HCT116 (cell line): ENCODE results near the gene APH1B. TPM values are rescaled to one million over a fixed set of nuclear protein-coding genes. Genes with fewer than 3 reads are reported as not detected.

Experiments
- ATAC-seq: fragments of 200-7000 bp; cut with Tn5 transposase; 2 replicates; pipeline ENCODE4 v1.9.1; 2020; ENCODE audit warnings: mild to moderate bottlenecking, moderate library complexity
- BruUV-seq: library from RNA; stranded (reverse); fragments of 400-500 nt; replicated peaks from 2 replicates; lab custom pipeline; 2021; lab: Mats Ljungman, UMichigan
- CTCF ChIA-PET: fragments of 300-600 bp; sonication (Branson Sonifier 250); formaldehyde crosslinking; loops from one replicate; lab custom pipeline; 2021; ENCODE audit warnings: antibody characterized with exemption; lab: Charles Lee
- POLR2A ChIA-PET: fragments of 300-600, 350-600 bp; sonication (Branson Sonifier 250); formaldehyde crosslinking; loops from one replicate; lab custom pipeline; 2021; ENCODE audit warnings: antibody characterized with exemption; lab: Charles Lee
- RAD21 ChIA-PET, 2 experiments: fragments of 300-600 bp; sonication (Branson Sonifier 250); formaldehyde crosslinking; loops; one replicate each; lab custom pipeline; 2023; ENCODE audit warnings: low total read pairs in 2 of 2; ENCODE audit not compliant: uncharacterized antibody in 2 of 2, unreplicated experiment in 2 of 2, low non-redundant PET in 1 of 2; lab: Charles Lee
- DNase-seq: peaks from one replicate; pipeline ENCODE4 v3.0.0-alpha.2; 2010; ENCODE audit warnings: low read depth, low spot score
- H2AFZ ChIP-seq: fragments of 200-600 bp; shearing (Covaris generic), sonication (generic); 2 replicates; pipeline ENCODE4 v1.6.1; 2017; ENCODE audit warnings: low read depth, mixed run types, mixed read lengths, antibody characterized with exemption, low read length; ENCODE audit not compliant: poor library complexity, severe bottlenecking
- H3K27ac ChIP-seq: 2 replicates; pipeline ENCODE4 v1.5.1; 2012; ENCODE audit warnings: low read depth, low read length
- H3K27me3 ChIP-seq: fragments of 200-600 bp; sonication (generic); 2 replicates; pipeline ENCODE4 v1.6.1; 2016; ENCODE audit warnings: mixed run types, low read length, mixed read lengths; ENCODE audit not compliant: insufficient read depth
- H3K36me3 ChIP-seq, 2 experiments: fragments of 200-500 bp in 1 of 2; fragments of 200-600 bp in 1 of 2; sonication (Bioruptor generic) in 1 of 2; sonication (generic) in 1 of 2; 2 replicates each; pipeline versions ENCODE4 v1.5.1 to v1.6.1; 2014 to 2016; ENCODE audit warnings: low read length in 2 of 2, inconsistent platforms in 1 of 2, mixed read lengths in 1 of 2, mixed run types in 1 of 2; ENCODE audit not compliant: insufficient read depth in 2 of 2, control insufficient read depth in 1 of 2
- H3K4me1 ChIP-seq, 2 experiments: fragments of 200-600 bp in 1 of 2; sonication (generic) in 1 of 2; 2 replicates each; pipeline versions ENCODE4 v1.5.1 to v1.6.1; 2012 to 2017; ENCODE audit warnings: low read length in 2 of 2, inconsistent platforms in 1 of 2, mild to moderate bottlenecking in 1 of 2, mixed read lengths in 1 of 2, mixed run types in 1 of 2, moderate library complexity in 1 of 2; ENCODE audit not compliant: insufficient read depth in 2 of 2, control insufficient read depth in 1 of 2
- H3K4me2 ChIP-seq: fragments of 200-600 bp; sonication (generic); 2 replicates; pipeline ENCODE4 v1.6.1; 2017; ENCODE audit warnings: mixed run types, low read length, mixed read lengths
- H3K4me3 ChIP-seq, 2 experiments: fragments of 200-600 bp in 1 of 2; sonication (generic) in 1 of 2; replicated peaks in 1 of 2; 2 replicates each; pipeline ENCODE4 v1.5.1; 2011 to 2016; ENCODE audit warnings: low read length in 2 of 2, control low read depth in 1 of 2, low read depth in 1 of 2, mild to moderate bottlenecking in 1 of 2, mixed read lengths in 1 of 2, mixed run types in 1 of 2
- H3K79me2 ChIP-seq: fragments of 200-600 bp; sonication (generic); 2 replicates; pipeline ENCODE4 v1.6.1; 2017; ENCODE audit warnings: mild to moderate bottlenecking, mixed run types, low read length, moderate library complexity, mixed read lengths; ENCODE audit not compliant: insufficient read depth
- H3K9ac ChIP-seq: fragments of 200-600 bp; sonication (generic); 2 replicates; pipeline ENCODE4 v1.6.1; 2016; ENCODE audit warnings: low read length, mixed read lengths
- H3K9me2 ChIP-seq: fragments of 200-600 bp; sonication (generic), shearing (Covaris generic); 2 replicates; pipeline ENCODE4 v1.6.1; 2017; ENCODE audit warnings: mixed run types, mild to moderate bottlenecking, moderate library complexity; ENCODE audit not compliant: insufficient read depth
- H3K9me3 ChIP-seq, 2 experiments: fragments of 200-500 bp in 1 of 2; fragments of 200-600 bp in 1 of 2; sonication (Bioruptor generic) in 1 of 2; sonication (generic) in 1 of 2; 2 replicates each; pipeline ENCODE4 v1.6.1; 2014 to 2017; ENCODE audit warnings: low read length in 2 of 2, mixed read lengths in 2 of 2, inconsistent platforms in 1 of 2, low read depth in 1 of 2, mild to moderate bottlenecking in 1 of 2, mixed run types in 1 of 2, moderate library complexity in 1 of 2; ENCODE audit not compliant: control insufficient read depth in 1 of 2, insufficient read depth in 1 of 2
- H4K20me1 ChIP-seq: fragments of 200-600 bp; sonication (generic), shearing (Covaris generic); 2 replicates; pipeline ENCODE4 v1.6.1; 2017; ENCODE audit warnings: mixed run types, mild to moderate bottlenecking, moderate library complexity; ENCODE audit not compliant: insufficient read depth
- EGR1 ChIP-seq: IDR thresholded peaks from 2 replicates; pipeline ENCODE4 v1.6.1; 2012; ENCODE audit warnings: low read depth
- ELF1 ChIP-seq: IDR thresholded peaks from 2 replicates; pipeline ENCODE4 v1.6.1; 2012; ENCODE audit warnings: low read depth, borderline replicate concordance
- EZH2phosphoT487 ChIP-seq: fragments of 200-600 bp; IDR thresholded peaks from 2 replicates; pipeline ENCODE4 v1.6.1; 2018; ENCODE audit warnings: antibody characterized with exemption, borderline replicate concordance
- FOSL1 ChIP-seq: IDR thresholded peaks from 2 replicates; pipeline ENCODE4 v1.6.1; 2012; ENCODE audit warnings: low read depth
- POLR2AphosphoS5 ChIP-seq: IDR thresholded peaks from 2 replicates; pipeline ENCODE4 v1.6.1; 2011; ENCODE audit warnings: mild to moderate bottlenecking, low read depth, low read length, moderate library complexity
- RAD21 ChIP-seq: IDR thresholded peaks from 2 replicates; pipeline ENCODE4 v1.6.1; 2012; ENCODE audit warnings: low read depth, mild to moderate bottlenecking
- SP1 ChIP-seq: IDR thresholded peaks from 2 replicates; pipeline ENCODE4 v1.6.1; 2012; ENCODE audit warnings: low read depth
- TCF7L2 ChIP-seq: IDR thresholded peaks from 2 replicates; pipeline ENCODE4 v1.7.0; 2011; ENCODE audit warnings: borderline replicate concordance, inconsistent platforms; ENCODE audit not compliant: insufficient read depth, insufficient read length; ENCODE audit errors: extremely low read depth
- intact Hi-C: fragments of 100-400 bp; cut with micrococcal nuclease; formaldehyde crosslinking; loops from 2 replicates; pipeline ENCODE4 v1.10.0; 2022
- total RNA-seq: library from RNA; stranded (reverse); gene quantifications from one replicate; pipeline ENCODE4 v1.2.1, GENCODE V29; 2021; ENCODE audit not compliant: unreplicated experiment
- TF ChIP-seq, protein P1 (sequence below), 3 experiments: fragments of 200-600 bp in 1 of 3; sonication (generic) in 1 of 3; IDR thresholded peaks in 2 of 3; conservative IDR thresholded peaks in 1 of 3; 2 replicates each; pipeline ENCODE4 v1.5.1; 2012 to 2017; ENCODE audit warnings: low read depth in 2 of 3, low read length in 2 of 3, antibody characterized with exemption in 1 of 3, borderline replicate concordance in 1 of 3, control low read depth in 1 of 3, mild to moderate bottlenecking in 1 of 3, mixed read lengths in 1 of 3, mixed run types in 1 of 3, moderate library complexity in 1 of 3; ENCODE audit not compliant: insufficient read depth in 1 of 3
- TF ChIP-seq, protein P2 (sequence below): IDR thresholded peaks from 2 replicates; pipeline ENCODE4 v1.6.1; 2011; ENCODE audit warnings: mild to moderate bottlenecking, low read length, moderate library complexity; ENCODE audit not compliant: insufficient replicate concordance; ENCODE audit errors: extremely low read depth

The APH1B gene
- total RNA-seq, 1 experiment from 2014 or later, result 8.5 TPM

DNA sequence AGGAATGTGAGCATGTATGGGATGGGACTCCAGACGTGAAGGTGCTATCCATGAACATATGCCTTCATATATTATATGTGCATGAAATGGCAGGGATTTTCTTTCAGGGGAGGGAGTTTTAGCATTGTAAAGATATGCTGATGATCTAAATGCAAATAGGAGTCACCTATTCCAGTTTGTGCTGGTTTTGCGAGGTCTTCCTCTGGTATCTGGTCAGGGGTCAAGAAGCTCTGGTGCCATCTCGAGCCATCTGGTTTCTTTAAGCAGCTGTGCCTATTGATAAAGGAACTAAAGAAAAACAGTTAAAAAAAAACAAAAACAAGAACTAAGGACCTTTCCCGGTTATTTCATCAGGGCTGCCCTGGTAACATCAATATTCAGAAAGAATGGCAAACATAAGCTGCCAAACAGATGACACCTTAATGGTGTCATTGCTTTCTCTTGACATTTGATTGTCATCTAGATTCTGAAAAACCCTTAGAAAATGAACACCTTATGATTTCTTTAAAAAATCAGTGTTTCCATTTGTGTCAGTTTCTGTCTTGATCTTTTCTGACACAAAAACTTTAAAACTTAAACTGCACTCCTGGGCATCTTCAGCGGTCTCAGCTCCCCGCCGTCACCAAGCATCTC lies 22.7 kb downstream of the APH1B start:
- H3K4me3 ChIP-seq, result no peak overlapping the region
- CTCF ChIA-PET, result no interaction called here
- no peak overlapping the region for H3K27ac ChIP-seq
- H3K79me2 ChIP-seq, result no peaks in the 10 kb centered on the region
- RAD21 ChIA-PET, result no interaction called here
- no peaks in the 10 kb centered on the region for H3K36me3 ChIP-seq
- no peaks in the 10 kb centered on the region for H3K27me3 ChIP-seq
- H2AFZ ChIP-seq, result no peak overlapping the region
- no peaks in the 10 kb centered on the region for H3K4me1 ChIP-seq
- no peaks in the 10 kb centered on the region for H3K9me2 ChIP-seq
- BruUV-seq, result no TSS peak
- intact Hi-C loops, result no loop called here
- no peak overlapping the region for H3K9ac ChIP-seq
- TF ChIP-seq, protein P1, sequence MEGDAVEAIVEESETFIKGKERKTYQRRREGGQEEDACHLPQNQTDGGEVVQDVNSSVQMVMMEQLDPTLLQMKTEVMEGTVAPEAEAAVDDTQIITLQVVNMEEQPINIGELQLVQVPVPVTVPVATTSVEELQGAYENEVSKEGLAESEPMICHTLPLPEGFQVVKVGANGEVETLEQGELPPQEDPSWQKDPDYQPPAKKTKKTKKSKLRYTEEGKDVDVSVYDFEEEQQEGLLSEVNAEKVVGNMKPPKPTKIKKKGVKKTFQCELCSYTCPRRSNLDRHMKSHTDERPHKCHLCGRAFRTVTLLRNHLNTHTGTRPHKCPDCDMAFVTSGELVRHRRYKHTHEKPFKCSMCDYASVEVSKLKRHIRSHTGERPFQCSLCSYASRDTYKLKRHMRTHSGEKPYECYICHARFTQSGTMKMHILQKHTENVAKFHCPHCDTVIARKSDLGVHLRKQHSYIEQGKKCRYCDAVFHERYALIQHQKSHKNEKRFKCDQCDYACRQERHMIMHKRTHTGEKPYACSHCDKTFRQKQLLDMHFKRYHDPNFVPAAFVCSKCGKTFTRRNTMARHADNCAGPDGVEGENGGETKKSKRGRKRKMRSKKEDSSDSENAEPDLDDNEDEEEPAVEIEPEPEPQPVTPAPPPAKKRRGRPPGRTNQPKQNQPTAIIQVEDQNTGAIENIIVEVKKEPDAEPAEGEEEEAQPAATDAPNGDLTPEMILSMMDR (IDR thresholded peaks at IDR 0.05 in 2 of 3, conservative IDR thresholded peaks at IDR 0.05 in 1 of 3; ENCODE audit: borderline replicate concordance in 1 of 3, insufficient read depth in 1 of 3, low read depth in 2 of 3, low read length in 2 of 3), result no peak
- TF ChIP-seq SP1, result no peak
- TF ChIP-seq EGR1, result no peak
- TF ChIP-seq RAD21, result no peak
- no peak for TF ChIP-seq EZH2phosphoT487
- no peak for TF ChIP-seq TCF7L2
- no peak for TF ChIP-seq ELF1
- no peak for TF ChIP-seq POLR2AphosphoS5
- TF ChIP-seq, protein P2, sequence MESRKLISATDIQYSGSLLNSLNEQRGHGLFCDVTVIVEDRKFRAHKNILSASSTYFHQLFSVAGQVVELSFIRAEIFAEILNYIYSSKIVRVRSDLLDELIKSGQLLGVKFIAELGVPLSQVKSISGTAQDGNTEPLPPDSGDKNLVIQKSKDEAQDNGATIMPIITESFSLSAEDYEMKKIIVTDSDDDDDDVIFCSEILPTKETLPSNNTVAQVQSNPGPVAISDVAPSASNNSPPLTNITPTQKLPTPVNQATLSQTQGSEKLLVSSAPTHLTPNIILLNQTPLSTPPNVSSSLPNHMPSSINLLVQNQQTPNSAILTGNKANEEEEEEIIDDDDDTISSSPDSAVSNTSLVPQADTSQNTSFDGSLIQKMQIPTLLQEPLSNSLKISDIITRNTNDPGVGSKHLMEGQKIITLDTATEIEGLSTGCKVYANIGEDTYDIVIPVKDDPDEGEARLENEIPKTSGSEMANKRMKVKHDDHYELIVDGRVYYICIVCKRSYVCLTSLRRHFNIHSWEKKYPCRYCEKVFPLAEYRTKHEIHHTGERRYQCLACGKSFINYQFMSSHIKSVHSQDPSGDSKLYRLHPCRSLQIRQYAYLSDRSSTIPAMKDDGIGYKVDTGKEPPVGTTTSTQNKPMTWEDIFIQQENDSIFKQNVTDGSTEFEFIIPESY, result no peak
- TF ChIP-seq FOSL1, result no peak
- DNase-seq (no peak), ATAC-seq (no peak)
- H4K20me1 ChIP-seq, result no peaks in the 10 kb centered on the region
- no peaks in the 10 kb centered on the region for H3K9me3 ChIP-seq
- H3K4me2 ChIP-seq, result no peak overlapping the region
- POLR2A ChIA-PET, result no interaction called here
